Subcutaneous adipose tissue (tissue), 4 donors: Measurements from ENCODE around the gene USP8. TPM values are rescaled to one million over a fixed set of nuclear protein-coding genes. Genes with fewer than 3 reads are reported as not detected.

Source experiments
- CTCF ChIP-seq: fragments of 450-650 bp; IDR thresholded peaks from one replicate; pipeline ENCODE4 v1.5.1; 2016; ENCODE audit warnings: low read depth, mild to moderate bottlenecking, control low read depth, antibody characterized with exemption, moderate library complexity
- small RNA-seq: library from RNA; depleted of rRNA; stranded (forward); fragments of <200 nt; gene quantifications from one replicate; pipeline ENCODE3, GENCODE V24; 2016
- total RNA-seq, 4 donors: library from RNA; depleted of rRNA; stranded (reverse); fragments of >200 nt; gene quantifications; one replicate each; pipeline ENCODE4 v1.1.0, GENCODE V29; 2016

Gene USP8
- total RNA-seq, 4 donors from 2014 or later: 45.2 to 65.2 (median 50.9) TPM

- no peak for TF ChIP-seq CTCF
These were observed 128.0 kb downstream of the USP8 start for GRCh38 chr15:50552238-50552637.

GRCh38 chr15:50556642-50557371 is 132.6 kb downstream of the USP8 start:
- TF ChIP-seq CTCF: no peak

GRCh38 chr15:50558012-50558411 is 133.8 kb downstream of the USP8 start:
- no peak for TF ChIP-seq CTCF

GRCh38 chr15:50562735-50563640 is 138.8 kb downstream of the USP8 start:
- TF ChIP-seq CTCF: no peak

GRCh38 chr15:50563756-50564155 is 139.6 kb downstream of the USP8 start:
- no peak for TF ChIP-seq CTCF

Small RNAs within 50 kb of the gene (small RNA-seq; reads per million reads assigned to genes)
- not detected for gene RNA5SP395

Other genes with a start within 250 kb of the USP8 start
- gene SLC27A2, start 242.2 kb upstream of the USP8 start, total RNA-seq: 10 to 100 TPM in 1 of 4 donors, 1 to 10 TPM in 2, under 1 TPM in 1; 0.44 to 10.9 (median 1.7) TPM
- gene HDC, start 158.7 kb upstream of the USP8 start, total RNA-seq: 1 to 10 TPM in 3 of 4 donors, not detected in 1; 1.4 to 8.8 (median 3.3) TPM
- 10 to 100 TPM; 14.3 to 20.9 (median 17.4) TPM for gene GABPB1, start 69.2 kb upstream of the USP8 start, total RNA-seq
- not detected for gene USP50, start 122.3 kb downstream of the USP8 start, total RNA-seq